Amniotic stem cell (primary cell): Measurements from ENCODE around the gene TSHZ1.

Experiments
- DNase-seq: peaks from one replicate; lab custom pipeline; 2025; lab: John Stamatoyannopoulos, UW

TSHZ1 gene

DNA sequence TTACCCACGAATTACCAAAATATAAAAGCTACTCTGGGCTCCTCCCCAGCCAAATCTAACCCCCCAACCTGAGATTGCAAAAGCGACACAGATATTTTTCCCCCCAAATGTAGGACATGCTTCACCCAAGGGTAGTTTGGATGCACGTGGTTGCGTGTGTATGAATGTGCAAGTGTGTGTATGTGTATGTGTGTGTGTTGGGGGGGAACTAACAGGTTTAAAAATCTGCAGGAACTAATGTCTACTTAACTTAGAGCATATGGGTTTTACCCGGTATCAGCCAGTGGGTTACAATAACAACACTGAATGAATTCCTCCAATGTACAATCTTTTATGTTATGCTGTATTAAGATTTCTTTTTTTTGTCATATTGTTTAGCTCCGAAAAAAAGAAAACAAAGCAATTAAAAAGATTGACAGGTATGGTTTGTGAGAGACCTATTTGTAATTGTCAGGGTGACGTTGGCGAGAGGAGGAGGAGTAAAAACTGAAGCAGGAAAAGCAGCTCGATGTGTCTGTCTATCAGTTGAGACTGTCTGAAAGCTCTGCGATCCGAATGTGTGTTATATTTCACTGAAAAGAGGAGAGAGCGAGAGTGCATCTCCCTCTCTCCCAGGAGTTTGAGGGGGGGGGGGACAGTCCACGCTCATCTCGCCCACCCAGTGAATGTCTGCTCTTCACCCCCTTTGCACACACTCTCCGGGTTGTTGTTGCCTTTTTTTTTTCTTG is at the start of gene TSHZ1:
Gene TSHZ1, plus strand, starts transcription at position 524 of the 728 bp plus-strand sequence. CDS start 1,080 bp downstream, outside the sequence.
- DNase-seq, result peak; percentile 75

DNA sequence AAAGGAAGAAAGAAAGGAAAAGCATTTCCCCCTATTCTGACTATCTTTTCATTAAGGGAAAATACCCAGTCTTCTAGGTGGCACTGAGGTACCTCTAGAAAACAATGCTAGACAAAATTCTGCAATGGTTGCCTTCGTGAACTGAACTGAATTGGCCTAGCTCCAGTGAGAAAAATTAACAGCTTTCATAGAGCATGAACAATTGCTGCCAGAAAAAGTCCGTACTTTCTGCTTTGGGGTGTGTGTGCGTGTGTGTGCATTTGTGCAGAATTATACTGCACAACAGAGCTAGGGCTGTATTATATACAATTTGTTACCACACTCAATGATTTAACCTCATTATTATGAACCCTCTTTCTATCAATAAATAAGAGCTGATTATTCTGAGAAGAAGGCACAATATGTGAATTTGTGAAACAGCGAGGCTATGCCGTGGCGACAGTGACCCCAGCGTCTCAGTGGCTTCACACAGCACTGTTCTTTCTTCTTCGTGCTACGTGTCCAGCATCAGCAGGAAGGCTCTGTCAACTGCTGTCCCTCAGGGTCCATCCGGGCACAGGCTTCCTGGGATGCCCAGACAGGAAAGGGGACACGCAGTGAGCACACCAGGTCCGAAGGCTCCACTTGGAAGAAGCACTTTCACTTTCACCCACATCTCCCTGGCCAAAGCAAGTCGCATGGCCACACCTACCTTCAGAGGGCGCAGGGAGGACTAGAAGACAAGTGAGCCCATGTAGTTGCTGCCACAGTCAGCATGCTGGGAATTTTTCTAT is 49.2 kb upstream of the TSHZ1 start:
- DNase-seq, result no peak

DNA sequence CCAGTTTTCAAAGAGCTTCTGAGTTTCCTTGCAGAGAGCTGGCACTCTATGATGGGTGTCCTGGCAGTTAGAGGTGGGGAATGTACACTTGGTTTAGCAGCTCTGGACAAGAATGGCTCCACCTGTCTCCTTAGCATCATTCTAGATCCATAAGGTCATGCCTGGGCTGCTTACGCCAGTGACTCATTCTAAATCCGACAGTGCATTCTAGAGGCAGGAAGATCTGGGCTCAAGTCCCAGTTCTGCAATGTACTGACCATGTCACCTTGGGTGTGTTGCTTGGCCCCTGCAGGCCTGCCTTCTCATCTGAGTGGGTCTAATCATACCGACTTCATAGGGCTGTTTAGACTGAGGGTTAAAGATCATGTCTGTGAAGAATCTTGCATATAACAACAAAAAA is 48.1 kb upstream of the TSHZ1 start:
- no peak for DNase-seq

GRCh38 chr18:75162978-75163377 is 47.6 kb upstream of the TSHZ1 start:
- no peak for DNase-seq

- no peak for DNase-seq
Measured at GRCh38 chr18:75163736-75164135, 46.9 kb upstream of the TSHZ1 start.

DNA sequence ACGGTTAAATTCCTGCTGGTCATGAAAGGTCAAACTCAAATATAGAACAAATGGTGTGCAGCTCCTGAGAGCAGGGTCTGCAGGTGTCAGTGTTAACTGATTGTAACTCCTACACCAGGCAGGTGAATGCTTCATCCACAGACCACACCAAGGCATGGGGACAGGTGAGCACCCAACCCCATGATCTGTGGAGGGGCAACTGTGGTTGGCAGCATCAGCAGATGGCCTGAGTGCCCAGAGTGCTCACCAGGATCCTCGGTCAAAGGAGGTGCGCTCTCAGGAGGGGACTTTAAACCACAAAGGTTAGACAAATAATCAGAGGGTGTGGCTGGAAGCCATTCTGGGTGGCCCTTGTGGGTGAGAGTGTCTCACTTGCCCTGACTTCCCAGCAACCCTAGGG is 46.1 kb upstream of the TSHZ1 start:
- DNase-seq, result no peak

- no peak for DNase-seq
Measured at GRCh38 chr18:75165926-75166325, 44.7 kb upstream of the TSHZ1 start.

DNA sequence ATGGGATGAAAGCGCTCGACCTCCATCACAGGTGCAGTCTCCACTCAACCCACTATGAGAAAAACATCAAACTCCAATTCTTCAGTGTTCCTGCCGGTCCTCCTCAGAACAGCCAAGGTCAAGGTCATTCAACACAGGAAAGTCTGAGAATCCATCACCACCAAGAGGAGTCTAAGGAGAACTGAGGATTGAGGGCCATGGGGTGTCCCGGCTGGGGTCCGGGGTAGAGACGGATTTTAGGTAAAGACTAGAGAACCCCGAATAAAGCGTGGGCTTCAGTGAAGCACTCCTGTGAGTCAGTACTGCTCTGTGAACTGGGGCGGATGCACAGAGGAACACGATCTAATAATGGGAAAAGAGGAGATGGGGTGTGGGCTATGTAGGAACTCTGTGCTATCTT is 43.5 kb upstream of the TSHZ1 start:
- DNase-seq, result no peak

DNA sequence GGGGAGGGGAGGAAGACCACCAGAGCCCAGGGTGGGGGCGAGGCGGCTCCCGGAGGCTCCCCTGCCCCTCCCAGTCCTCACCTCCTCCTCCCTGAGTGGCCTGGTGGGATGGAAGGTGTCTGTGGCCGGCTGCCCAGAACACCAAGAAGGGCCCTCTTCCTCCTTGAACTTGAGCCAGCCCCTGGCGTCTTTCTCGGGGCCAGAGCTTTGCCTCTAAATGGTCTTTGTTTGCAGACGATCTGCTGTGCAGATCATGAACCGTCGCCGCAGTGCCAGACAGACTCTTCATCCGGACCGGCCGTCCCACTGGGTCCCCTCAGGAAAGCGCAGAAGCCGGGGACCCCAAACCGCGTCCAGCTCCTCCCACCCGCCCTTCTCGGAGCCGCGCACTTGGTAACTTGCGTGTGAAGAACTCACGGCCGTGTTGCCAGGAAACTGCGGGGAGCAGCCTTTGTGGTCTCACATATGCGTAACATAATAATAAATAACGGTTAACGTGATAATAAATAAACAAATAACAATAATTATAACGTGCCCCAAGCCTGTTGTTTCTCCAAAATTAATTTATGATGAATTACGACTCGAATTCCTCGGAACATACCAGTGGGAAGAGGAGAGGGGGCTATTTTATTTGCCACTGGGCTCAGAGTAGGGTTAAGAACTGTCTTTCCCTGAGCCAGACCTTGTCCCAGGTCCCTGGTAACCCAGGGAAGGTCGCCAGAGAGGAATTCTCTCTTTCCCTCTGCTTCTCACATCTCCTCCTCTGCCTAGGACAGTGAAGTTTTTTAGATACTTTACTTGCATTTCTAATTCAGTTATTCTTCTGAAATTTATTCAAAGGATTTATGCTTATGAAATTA is 42.6 kb upstream of the TSHZ1 start:
- DNase-seq, result no peak

DNA sequence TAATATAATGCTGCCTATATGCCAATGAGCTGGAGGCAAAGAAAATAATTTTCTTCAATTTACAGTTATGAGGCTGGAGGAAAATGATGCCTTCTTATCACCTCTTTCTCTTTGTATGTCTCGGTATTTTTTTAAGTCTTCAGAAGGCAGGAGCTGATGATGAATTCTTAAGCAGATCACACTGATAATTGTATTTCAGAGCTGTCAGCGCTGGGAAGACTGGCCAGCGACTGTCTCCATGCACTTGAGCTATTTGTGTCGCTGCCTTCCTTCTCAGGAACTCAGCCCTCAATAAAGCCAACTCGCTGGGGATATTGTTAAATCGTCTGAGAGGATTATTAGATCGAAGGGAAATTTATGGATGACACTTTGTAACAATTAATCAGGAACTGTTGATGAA is 42.0 kb upstream of the TSHZ1 start:
- DNase-seq, result no peak

- DNase-seq, result no peak
Measured at GRCh38 chr18:75169411-75169810, 41.2 kb upstream of the TSHZ1 start.

DNA sequence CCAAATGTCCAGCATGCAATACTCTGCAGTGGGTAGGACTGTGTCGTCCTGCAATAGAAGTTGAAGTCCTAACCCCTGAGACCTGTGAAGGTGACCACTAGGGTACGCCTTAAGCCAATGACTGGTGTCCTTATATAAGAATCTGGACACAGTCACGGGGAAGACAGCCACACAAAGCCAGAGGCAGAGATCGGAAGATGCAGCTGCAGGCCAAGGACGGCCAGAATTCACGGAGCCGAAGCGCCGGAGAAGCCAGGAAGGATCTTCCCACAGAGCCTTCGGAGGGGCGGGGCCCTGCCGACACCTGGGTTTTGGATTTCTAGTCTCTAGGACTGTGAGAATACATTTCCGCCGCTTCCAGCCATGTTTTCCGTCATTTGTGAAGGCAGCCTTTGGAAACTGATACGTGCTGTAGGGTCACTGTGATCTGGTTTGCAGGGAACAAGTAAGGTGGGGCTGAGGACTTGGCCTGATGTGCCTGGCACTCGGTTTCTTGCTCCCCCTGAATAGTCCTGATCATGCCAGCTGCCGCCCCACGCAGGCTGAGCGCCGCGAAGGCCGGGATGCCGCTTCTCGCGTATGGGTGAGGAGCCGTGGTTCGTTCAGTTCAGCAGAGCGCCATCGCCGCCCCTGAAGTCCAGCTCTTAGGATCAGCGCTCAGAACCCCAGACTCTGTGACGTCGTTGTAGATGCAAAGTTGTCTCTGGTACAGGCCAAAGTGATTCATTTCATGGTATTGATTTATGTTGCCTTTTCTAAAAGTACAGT is 40.4 kb upstream of the TSHZ1 start:
- no peak for DNase-seq

GRCh38 chr18:75170916-75171315 is 39.7 kb upstream of the TSHZ1 start:
- DNase-seq, result no peak

DNA sequence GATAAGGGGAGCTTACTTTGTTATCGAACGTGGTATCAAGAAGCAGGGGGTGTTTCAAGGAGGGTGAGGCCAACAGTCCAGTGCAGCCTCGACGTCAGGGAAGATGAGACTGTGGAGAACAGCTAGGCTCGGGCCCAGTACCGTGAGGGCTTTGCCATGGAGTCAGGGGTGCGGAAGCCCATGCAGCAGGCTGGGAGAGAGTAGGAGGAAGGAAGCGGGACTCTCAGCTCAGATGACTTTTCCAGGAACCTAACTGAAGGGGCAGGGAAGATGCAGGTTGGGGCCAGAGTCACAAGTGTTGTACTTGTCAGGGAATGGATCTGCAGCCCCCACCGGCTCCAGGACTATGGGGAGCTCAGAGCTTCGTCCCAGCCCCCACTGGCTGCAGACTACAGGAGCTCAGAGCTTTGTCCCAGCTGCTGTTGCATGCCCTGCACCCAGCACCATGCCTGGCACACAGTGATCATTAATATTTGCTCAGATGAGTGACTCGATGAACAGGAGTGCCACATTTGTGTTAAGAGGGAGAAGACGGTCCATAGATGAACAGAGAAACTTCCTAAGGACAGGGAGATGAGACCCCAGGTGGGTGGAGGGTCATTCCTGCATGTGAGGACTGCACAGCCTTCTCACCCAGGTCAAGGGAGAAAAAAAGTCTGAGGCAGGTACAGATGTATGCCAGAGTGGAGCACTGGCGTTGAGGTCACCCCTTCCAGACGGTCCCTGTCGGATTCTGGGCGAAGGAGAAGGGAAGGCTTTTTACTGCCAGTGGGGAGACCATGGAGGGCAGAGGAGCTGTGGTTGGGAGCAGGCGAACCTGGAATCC is 38.1 kb upstream of the TSHZ1 start:
- no peak for DNase-seq

DNA sequence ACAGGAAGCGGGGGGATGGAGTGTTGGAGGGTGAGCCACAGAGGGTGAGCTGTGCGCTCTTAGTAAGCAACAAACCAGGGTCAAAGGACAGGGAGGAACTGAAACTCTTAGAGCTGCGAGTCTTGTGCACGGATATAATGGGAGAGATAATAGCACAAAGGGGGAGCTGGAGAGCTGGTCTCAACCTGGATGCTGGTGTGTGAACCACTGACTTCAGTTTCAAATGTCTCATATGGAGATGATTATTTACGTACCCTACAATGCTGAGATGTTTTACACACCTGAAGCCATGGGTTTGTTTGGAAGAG is 37.5 kb upstream of the TSHZ1 start:
- DNase-seq, result no peak

- no peak for DNase-seq
Measured at GRCh38 chr18:75173738-75174137, 36.9 kb upstream of the TSHZ1 start.

- DNase-seq, result no peak
Measured at GRCh38 chr18:75176849-75177248, 33.7 kb upstream of the TSHZ1 start.

- no peak for DNase-seq
Measured at GRCh38 chr18:75178376-75178775, 32.2 kb upstream of the TSHZ1 start.

DNA sequence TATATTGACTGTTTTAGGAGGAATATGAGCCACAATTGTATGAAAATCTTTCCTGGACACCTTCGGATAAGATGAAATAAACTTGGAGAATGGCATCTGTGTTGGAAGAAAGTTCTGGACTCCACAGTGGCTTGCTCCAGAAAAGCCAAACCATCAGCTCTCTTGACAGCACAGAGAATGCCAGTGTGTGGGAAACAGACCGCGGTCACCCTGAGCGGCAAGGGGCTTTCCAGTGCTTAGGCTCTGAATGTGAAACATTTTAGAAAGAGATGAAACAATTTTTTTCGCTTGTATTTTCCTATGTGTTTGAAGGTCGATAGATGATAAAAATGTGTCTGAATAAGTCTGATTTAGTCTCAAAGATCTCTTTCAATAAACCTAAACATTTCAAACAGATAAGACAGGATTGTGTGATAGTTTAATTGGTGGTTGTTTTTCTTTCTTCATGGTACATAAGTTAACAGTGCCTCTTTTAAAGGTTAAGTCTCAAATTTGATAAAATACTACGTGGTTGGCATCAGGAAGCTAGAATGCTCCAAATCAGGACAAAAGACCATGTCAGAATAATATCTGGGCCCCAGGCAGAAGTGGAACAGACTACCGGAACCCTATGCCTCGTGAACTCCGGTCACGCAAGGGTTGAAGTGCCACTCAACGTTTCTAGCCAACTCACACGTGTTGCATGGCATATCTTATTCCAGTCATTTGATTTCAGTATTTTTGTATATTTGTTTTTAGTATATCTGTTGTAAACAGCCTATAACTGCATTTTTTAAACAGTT is 30.6 kb upstream of the TSHZ1 start:
- DNase-seq, result no peak

- no peak for DNase-seq
Measured at GRCh38 chr18:75183524-75183923, 27.1 kb upstream of the TSHZ1 start.
